Endodermal cell (in vitro differentiated cells): ENCODE measurements around the gene CST9. TPM values are rescaled to one million over a fixed set of nuclear protein-coding genes. Genes with fewer than 3 reads are reported as not detected.
"Not testable (repeated sequence)": the region's sequence is repeated elsewhere in the genome, so short reads cannot be mapped to it uniquely, and the experiment has no call there.

Source experiments
- DNase-seq: peaks from one replicate; pipeline ENCODE4 v3.0.0-alpha.2; 2017
- H3K27ac ChIP-seq: 2 replicates; pipeline ENCODE4 v1.5.1; 2013; ENCODE audit warnings: mild to moderate bottlenecking, low read depth, low read length, moderate library complexity
- H3K27me3 ChIP-seq: 2 replicates; pipeline ENCODE4 v1.6.1; 2013; ENCODE audit warnings: mild to moderate bottlenecking, low read length, moderate library complexity; ENCODE audit not compliant: insufficient read depth, control insufficient read depth, poor library complexity, severe bottlenecking
- H3K36me3 ChIP-seq: 2 replicates; pipeline ENCODE4 v1.7.0; 2013; ENCODE audit warnings: mild to moderate bottlenecking, low read length, moderate library complexity; ENCODE audit not compliant: control insufficient read depth, insufficient read depth
- H3K4me1 ChIP-seq: one replicate; pipeline ENCODE4 v1.7.0; 2013; ENCODE audit warnings: low read length; ENCODE audit not compliant: control insufficient read depth, insufficient read depth
- H3K4me3 ChIP-seq: 2 replicates; pipeline ENCODE4 v1.5.1; 2013; ENCODE audit warnings: mild to moderate bottlenecking, low read length, moderate library complexity
- H3K9ac ChIP-seq: 2 replicates; pipeline ENCODE4 v1.6.1; 2013; ENCODE audit warnings: mild to moderate bottlenecking, low read length, moderate library complexity; ENCODE audit not compliant: poor library complexity, severe bottlenecking; ENCODE audit errors: extremely low read depth
- H3K9me3 ChIP-seq: 2 replicates; pipeline ENCODE4 v1.6.1; 2013; ENCODE audit warnings: mild to moderate bottlenecking, low read length, moderate library complexity; ENCODE audit not compliant: control insufficient read depth
- H3K27ac Mint-ChIP-seq: 2 replicates; pipeline ENCODE4 v1.8.0; 2020; ENCODE audit warnings: mixed read lengths
- H3K27me3 Mint-ChIP-seq: 2 replicates; pipeline ENCODE4 v1.8.0; 2021; ENCODE audit warnings: mild to moderate bottlenecking, mixed read lengths; ENCODE audit not compliant: insufficient read depth
- H3K36me3 Mint-ChIP-seq: 2 replicates; pipeline ENCODE4 v1.8.0; 2020; ENCODE audit warnings: low read depth, mixed read lengths
- H3K4me1 Mint-ChIP-seq: 2 replicates; pipeline ENCODE4 v1.8.0; 2020; ENCODE audit warnings: mixed read lengths
- H3K4me3 Mint-ChIP-seq: 2 replicates; pipeline ENCODE4 v1.8.0; 2020; ENCODE audit warnings: mild to moderate bottlenecking, moderate library complexity, mixed read lengths
- H3K9me3 Mint-ChIP-seq: 2 replicates; pipeline ENCODE4 v1.8.0; 2020; ENCODE audit warnings: mild to moderate bottlenecking, mixed read lengths
- WGBS, 2 experiments: methylation state at CpG; one replicate each; pipeline versions ENCODE4 v1.1.5 to v1.1.7; 2013; ENCODE audit warnings: missing lambda C conversion rate in 2 of 2, mixed read lengths in 1 of 2; ENCODE audit not compliant: insufficient coverage in 1 of 2, insufficient read length in 1 of 2; 5-methylcytosine and 5-hydroxymethylcytosine counted together
- total RNA-seq, 2 donors: library from RNA; stranded (reverse); fragmentation: NEBNext Ultra II Directional in 1 of 2; extraction: Animal tissue kit (Norgen Biotek cat#: 25700) in 1 of 2; gene quantifications; 2 replicates in 1 of 2; 3 replicates in 1 of 2; pipeline ENCODE4 v1.2.1, GENCODE V29; 2021
- TF ChIP-seq, protein P1 (sequence below): fragments of 200-600 bp; sonication (generic); conservative IDR thresholded peaks from 2 replicates; pipeline ENCODE4 v1.5.0; 2021; ENCODE audit warnings: antibody characterized with exemption, mild to moderate bottlenecking

The CST9 gene
- total RNA-seq, 2 donors from 2014 or later, result not detected

DNA sequence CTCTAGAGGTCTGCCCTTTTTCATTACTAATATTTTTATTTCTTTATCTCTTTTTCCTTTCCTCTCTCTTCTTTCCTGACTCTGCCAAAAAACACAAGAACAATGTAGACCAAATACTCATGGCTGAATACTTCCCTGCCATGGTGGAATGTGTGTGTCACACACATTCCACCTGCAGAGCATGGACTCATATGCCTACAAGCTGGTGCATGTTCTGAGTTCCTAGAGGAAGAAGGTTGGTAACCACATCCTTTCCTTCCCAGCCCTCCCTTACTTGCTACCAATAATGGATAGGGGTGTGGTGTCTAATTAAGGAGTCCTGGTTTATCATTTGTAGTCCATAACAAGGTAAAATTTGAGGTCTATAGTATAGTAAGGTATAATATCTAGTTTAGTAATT, 22.2 kb downstream of the CST9 start:
- no peak overlapping the region for H3K4me3 Mint-ChIP-seq
- H3K4me1 Mint-ChIP-seq, result peaks cover 7% of the 10 kb centered on the region
- no peaks in the 10 kb centered on the region for H3K36me3 ChIP-seq
- no peak for DNase-seq
- no peak overlapping the region for H3K27ac Mint-ChIP-seq
- H3K27ac ChIP-seq, result no peak overlapping the region
- no peaks in the 10 kb centered on the region for H3K4me1 ChIP-seq
- H3K9ac ChIP-seq, result no peak overlapping the region
- no peaks in the 10 kb centered on the region for H3K36me3 Mint-ChIP-seq
- H3K9me3 ChIP-seq, result peaks cover 9% of the 10 kb centered on the region
- TF ChIP-seq, protein P1, sequence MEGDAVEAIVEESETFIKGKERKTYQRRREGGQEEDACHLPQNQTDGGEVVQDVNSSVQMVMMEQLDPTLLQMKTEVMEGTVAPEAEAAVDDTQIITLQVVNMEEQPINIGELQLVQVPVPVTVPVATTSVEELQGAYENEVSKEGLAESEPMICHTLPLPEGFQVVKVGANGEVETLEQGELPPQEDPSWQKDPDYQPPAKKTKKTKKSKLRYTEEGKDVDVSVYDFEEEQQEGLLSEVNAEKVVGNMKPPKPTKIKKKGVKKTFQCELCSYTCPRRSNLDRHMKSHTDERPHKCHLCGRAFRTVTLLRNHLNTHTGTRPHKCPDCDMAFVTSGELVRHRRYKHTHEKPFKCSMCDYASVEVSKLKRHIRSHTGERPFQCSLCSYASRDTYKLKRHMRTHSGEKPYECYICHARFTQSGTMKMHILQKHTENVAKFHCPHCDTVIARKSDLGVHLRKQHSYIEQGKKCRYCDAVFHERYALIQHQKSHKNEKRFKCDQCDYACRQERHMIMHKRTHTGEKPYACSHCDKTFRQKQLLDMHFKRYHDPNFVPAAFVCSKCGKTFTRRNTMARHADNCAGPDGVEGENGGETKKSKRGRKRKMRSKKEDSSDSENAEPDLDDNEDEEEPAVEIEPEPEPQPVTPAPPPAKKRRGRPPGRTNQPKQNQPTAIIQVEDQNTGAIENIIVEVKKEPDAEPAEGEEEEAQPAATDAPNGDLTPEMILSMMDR, result no peak
- H3K27me3 ChIP-seq, result no peaks in the 10 kb centered on the region
- H3K9me3 Mint-ChIP-seq, result peaks cover 9% of the 10 kb centered on the region
- no peak overlapping the region for H3K4me3 ChIP-seq
- peaks cover 5% of the 10 kb centered on the region for H3K27me3 Mint-ChIP-seq

DNA sequence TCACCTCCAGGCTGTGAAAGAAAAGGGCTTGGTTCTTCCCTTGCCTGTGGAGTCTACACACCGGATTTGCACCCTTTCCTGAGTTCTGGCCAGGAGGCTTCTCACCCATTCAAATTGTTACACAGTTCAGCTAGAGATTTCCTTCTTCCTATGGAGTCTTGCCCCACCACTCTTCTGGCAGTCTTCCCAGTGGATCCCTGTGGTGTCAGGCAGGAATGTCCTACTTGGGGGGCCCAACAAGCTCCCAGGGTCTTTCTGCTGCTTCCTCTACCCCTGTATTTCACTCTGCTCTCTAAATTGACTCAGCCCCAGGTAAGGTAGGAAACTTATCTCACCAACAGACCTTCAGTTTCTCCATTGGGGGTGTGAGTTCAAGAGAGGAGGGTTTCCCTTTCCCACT, 23.4 kb downstream of the CST9 start:
- Histone ChIP-seq H3K27me3 (no peaks in the 10 kb centered on the region), H3K4me3 (no peak overlapping the region), H3K27ac (no peak overlapping the region), H3K9me3 (peaks cover 9% of the 10 kb centered on the region), H3K9ac (no peak overlapping the region), H3K36me3 (no peaks in the 10 kb centered on the region), H3K4me1 (no peaks in the 10 kb centered on the region)
- Mint-ChIP-seq H3K4me3 (no peak overlapping the region), H3K27me3 (peaks cover 3% of the 10 kb centered on the region), H3K9me3 (peaks cover 8% of the 10 kb centered on the region), H3K36me3 (no peaks in the 10 kb centered on the region), H3K4me1 (peaks cover 7% of the 10 kb centered on the region), H3K27ac (no peak overlapping the region)
- WGBS, 2 experiments, result 87% methylated on average over 1 of the region's 1 CpG; no CpG with 5 or more reads in 1 of the 2 experiments
- DNase-seq, result peak; percentile 39
- TF ChIP-seq, protein P1, result no peak

DNA sequence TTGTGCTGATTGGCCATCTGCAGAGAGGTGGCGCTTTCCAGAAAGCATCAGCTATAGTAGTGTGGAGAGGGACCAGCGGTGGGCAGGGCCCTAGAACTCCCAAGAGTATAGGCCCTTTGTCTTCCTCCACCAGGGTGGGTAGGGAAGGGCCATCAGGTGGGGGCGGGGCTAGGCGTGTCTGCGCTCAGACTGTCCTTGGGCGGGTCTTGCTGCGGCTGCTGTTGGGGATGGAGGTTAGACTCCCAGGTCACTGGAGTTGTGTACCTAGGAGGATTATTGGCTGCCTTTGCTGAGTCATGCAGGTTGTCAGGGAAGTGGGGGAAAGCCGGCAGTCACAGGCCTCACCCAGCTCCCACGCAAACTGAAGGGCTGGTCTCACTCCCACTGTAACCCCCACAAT, 23.9 kb downstream of the CST9 start:
- not testable (repeated sequence) for H3K36me3 Mint-ChIP-seq, H3K4me1 Mint-ChIP-seq, H3K27ac ChIP-seq, H3K27me3 Mint-ChIP-seq, H3K36me3 ChIP-seq, H3K9me3 ChIP-seq, H3K27ac Mint-ChIP-seq, H3K4me3 ChIP-seq, H3K9me3 Mint-ChIP-seq, H3K4me1 ChIP-seq, H3K4me3 Mint-ChIP-seq, H3K27me3 ChIP-seq, H3K9ac ChIP-seq
- 94 to 100% methylated on average over 5 to 9 of the region's 9 CpGs for WGBS, 2 experiments
- DNase-seq, result peak; percentile 61

DNA sequence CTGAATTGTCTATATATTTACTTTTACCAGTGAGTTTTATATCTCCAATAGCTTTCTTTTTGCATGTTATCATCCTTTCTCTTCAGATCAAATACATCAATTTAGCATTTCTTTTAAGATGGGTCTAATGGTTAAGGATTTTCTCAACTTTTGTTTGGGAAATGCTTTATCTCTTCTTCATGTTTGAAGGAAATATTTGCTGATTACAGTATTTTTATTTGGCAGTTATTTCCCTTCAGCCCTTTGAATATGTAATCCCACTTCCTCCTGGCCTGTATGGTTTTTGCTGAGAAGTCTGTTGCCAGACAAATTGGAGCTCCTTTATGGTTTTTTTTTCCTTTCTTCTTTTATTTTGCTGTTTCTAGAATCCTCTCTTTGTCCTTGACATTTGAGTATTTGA, 30.7 kb downstream of the CST9 start:
- Histone ChIP-seq H3K36me3 (no peaks in the 10 kb centered on the region), H3K4me1 (no peaks in the 10 kb centered on the region), H3K27ac (no peak overlapping the region), H3K9ac (no peak overlapping the region), H3K27me3 (no peaks in the 10 kb centered on the region), H3K4me3 (no peak overlapping the region), H3K9me3 (no peaks in the 10 kb centered on the region)
- DNase-seq, result no peak
- Mint-ChIP-seq H3K4me1 (no peaks in the 10 kb centered on the region), H3K36me3 (no peaks in the 10 kb centered on the region), H3K9me3 (peaks cover 6% of the 10 kb centered on the region), H3K4me3 (no peak overlapping the region), H3K27ac (no peak overlapping the region), H3K27me3 (no peaks in the 10 kb centered on the region)
- TF ChIP-seq, protein P1, result no peak
